WI38 (cell line): ENCODE results near the gene CACNA1B.

Source experiments
- H3K4me3 ChIP-seq: 2 replicates; pipeline ENCODE4 v1.5.1; 2011; ENCODE audit warnings: low read depth, mild to moderate bottlenecking, control low read depth, low read length
- CTCF ChIP-seq: IDR thresholded peaks from 2 replicates; pipeline ENCODE4 v1.5.1; 2012; ENCODE audit warnings: low read depth, mild to moderate bottlenecking, control low read depth, low read length

The CACNA1B gene

GRCh38 chr9:138060881-138061280 lies 183.3 kb downstream of the CACNA1B start:
- no peak for TF ChIP-seq CTCF
- no peak overlapping the region for H3K4me3 ChIP-seq

GRCh38 chr9:138061631-138062030 lies 184.0 kb downstream of the CACNA1B start:
- no peak overlapping the region for H3K4me3 ChIP-seq
- no peak for TF ChIP-seq CTCF

- H3K4me3 ChIP-seq: no peak overlapping the region
- no peak for TF ChIP-seq CTCF
Observed at GRCh38 chr9:138062196-138062595, 184.6 kb downstream of the CACNA1B start.

- no peak for TF ChIP-seq CTCF
- no peak overlapping the region for H3K4me3 ChIP-seq
Observed at GRCh38 chr9:138063033-138063432, 185.5 kb downstream of the CACNA1B start.

GRCh38 chr9:138063785-138064184 lies 186.2 kb downstream of the CACNA1B start:
- H3K4me3 ChIP-seq: no peak overlapping the region
- TF ChIP-seq CTCF: no peak

GRCh38 chr9:138064547-138064946 lies 187.0 kb downstream of the CACNA1B start:
- TF ChIP-seq CTCF: no peak
- no peak overlapping the region for H3K4me3 ChIP-seq

- no peak overlapping the region for H3K4me3 ChIP-seq
- TF ChIP-seq CTCF: no peak
Observed at GRCh38 chr9:138065287-138065686, 187.7 kb downstream of the CACNA1B start.

- no peak for TF ChIP-seq CTCF
- H3K4me3 ChIP-seq: no peak overlapping the region
Observed at GRCh38 chr9:138066049-138066448, 188.5 kb downstream of the CACNA1B start.
